Stimulated activated CD8-positive, alpha-beta memory T cell treated with anti-CD3 and anti-CD28 coated beads, Interleukin-4, amount 100 ng/mL, for 4 hours (primary cell): ENCODE data around the gene RBM20.

Experiments
- DNase-seq, 2 donors: peaks; one replicate each; pipeline ENCODE4 v3.0.0-alpha.2; 2020; ENCODE audit warnings: low read depth in 2 of 2, low spot score in 1 of 2

RBM20 gene

GRCh38 chr10:110782616-110783015 lies 138.5 kb downstream of the RBM20 start:
- DNase-seq: no peak

DNA sequence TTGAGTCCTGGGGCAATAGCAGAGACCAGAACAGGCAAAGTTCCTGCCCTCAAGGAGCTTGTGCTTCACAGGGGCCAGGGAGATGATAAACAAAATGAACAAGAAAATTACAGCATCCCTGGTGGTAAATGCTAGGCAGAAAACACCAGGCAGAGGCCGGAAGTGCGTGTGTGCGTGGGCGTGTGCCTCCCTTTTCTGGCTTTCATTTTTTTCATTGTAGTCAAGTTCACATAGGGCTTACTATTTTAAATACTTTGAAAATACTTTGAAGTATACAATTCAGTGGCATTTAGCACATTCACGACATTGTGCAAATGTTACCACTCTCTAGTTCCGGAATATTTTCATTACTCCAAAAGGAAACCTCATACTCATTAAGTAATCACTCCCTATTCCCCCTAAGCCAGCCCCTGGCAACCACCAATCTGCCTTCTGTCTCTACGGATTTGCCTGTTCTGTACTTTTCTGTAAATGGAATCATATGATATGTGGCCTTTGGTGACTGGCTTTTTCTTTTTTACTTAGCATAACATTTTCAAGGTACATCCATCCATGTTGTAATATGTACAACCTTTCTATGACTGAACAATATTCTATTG lies 139.5 kb downstream of the RBM20 start:
- peak; percentile 46 to 53 for DNase-seq

GRCh38 chr10:110784198-110784597 lies 140.1 kb downstream of the RBM20 start:
- DNase-seq: no peak

GRCh38 chr10:110786172-110786571 lies 142.0 kb downstream of the RBM20 start:
- DNase-seq: no peak

- no peak for DNase-seq
Observed at GRCh38 chr10:110788620-110789385, 144.7 kb downstream of the RBM20 start.

GRCh38 chr10:110789604-110790433 lies 145.7 kb downstream of the RBM20 start:
- DNase-seq: no peak

DNA sequence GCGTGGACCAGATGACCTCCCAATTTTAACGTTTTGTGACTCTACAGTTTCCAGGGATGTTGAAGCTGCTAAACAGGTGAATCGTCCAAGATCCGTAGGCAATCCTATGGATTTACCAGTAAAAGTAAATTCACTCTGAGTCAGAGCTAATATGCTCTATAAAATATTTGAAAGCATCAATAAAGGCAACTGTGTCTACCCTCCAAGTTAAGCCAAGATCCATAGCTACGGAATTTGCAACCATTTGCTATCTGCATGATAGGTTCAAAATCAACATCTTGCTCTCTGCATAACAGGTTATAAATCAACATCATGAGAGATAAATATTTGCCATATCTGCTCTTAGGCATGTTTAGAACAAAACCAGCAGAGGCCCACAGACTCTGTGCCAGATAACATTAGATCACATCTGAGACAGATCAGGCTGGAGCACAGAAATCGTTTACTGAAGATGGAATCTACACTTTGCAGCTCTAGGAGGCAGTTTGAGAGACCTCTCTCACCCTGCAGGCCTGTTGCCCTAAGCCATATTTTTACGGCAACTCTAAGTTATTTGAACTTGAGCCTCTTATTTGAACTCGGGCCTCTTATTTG lies 146.9 kb downstream of the RBM20 start:
- no peak for DNase-seq

GRCh38 chr10:110791541-110792073 lies 147.5 kb downstream of the RBM20 start:
- no peak for DNase-seq

DNA sequence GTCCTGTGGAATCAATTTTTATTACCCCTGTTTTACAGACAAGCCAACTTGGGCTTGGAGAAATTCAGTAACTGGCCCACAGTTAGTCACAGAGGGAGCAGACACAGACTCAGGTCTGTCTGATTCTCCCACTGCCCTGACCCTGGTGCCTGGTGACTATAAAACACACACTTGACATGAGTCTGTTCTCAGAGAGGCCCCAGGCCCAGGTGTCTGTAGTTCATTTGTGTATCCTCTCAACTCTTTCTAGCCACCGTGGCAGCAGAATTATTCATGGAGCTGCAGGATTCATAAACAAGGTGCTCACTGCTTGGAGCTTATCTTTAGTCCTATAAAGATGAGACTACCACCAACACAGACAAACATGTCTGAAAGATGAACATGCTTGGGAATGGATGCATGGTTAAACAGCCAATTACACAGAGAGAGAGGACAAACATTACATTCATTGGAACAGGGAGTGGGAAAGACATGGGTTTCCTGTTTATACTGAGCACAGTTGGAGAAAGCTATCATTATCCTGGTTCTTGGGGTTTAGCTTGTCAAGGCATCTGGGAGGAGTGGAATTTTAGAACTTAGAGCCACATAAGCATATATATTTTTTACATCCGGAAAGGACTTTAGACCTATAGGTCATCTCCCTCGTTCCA lies 148.5 kb downstream of the RBM20 start:
- no peak for DNase-seq

DNA sequence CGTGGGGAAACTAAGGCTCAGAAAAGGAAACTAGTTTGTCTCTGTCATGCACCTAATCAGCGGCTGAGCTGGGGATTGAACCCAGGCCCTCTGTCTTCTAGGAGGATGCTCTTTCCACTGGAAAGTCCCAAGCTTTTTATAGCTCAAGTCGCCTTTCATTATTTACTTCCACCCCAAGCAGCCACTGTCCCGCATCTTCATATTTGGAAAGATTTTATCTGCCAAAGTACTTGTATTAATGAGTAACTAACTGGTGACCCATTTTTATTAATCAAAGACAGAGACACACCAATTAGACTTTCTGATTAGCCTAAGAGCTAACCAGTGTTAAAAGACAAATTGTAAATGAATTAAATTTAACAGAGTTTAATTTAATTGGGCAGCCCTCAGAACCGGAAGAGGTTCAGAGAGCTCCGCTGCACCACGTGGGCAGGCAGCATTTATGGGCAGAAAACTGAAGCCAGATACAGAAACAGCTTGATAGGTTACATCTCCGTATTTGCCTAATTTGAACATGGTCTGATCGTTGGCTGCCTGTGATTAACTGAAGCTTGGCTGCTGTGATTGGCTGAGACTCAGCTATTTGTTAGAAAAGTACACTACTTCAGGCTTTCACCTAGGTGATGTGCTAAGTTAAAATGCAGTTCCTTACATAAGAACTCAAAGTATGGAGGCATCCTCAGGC lies 149.1 kb downstream of the RBM20 start:
- no peak for DNase-seq

DNA sequence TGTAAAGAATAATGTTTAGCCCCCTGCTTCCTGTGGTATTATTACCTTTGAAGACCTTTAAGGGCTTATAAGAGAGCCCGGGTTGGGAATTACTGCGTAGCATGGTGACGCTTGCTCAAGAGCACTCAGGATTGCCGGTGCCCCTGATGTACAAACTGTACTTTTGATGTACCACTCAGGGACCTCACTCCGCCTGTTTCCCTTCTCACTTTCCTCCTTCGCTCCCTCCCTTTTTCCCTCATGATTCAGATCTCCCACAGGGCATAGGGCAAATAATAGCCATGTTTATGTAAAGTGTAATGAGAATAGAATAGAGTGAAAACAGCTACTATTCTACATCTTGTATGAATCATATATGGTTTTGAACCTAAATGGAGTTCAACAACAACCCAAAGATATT lies 149.8 kb downstream of the RBM20 start:
- no peak for DNase-seq

GRCh38 chr10:110794808-110795207 lies 150.7 kb downstream of the RBM20 start:
- DNase-seq: no peak

- no peak for DNase-seq
Observed at GRCh38 chr10:110797416-110797815, 153.3 kb downstream of the RBM20 start.

- DNase-seq: no peak
Observed at GRCh38 chr10:110798340-110798739, 154.2 kb downstream of the RBM20 start.

DNA sequence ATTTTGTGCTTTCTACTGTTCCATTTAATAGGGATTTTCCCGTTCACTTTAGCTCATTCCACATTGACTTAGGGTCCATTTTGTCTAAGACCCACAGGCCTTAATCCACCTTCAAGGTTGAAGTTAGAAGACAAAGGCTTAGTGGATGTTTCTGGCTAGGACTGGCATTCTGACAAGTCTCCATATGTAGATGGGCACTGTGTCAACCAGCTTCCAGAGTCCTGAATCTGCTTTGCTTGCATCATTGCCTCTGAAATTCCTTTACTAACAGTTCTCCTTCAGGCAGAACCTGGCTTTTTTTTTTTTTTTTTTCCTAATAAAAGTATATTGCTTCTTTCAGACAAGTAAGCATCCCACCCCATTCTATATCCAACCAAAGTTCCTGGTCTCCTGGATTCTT lies 158.0 kb downstream of the RBM20 start:
- DNase-seq: no peak

DNA sequence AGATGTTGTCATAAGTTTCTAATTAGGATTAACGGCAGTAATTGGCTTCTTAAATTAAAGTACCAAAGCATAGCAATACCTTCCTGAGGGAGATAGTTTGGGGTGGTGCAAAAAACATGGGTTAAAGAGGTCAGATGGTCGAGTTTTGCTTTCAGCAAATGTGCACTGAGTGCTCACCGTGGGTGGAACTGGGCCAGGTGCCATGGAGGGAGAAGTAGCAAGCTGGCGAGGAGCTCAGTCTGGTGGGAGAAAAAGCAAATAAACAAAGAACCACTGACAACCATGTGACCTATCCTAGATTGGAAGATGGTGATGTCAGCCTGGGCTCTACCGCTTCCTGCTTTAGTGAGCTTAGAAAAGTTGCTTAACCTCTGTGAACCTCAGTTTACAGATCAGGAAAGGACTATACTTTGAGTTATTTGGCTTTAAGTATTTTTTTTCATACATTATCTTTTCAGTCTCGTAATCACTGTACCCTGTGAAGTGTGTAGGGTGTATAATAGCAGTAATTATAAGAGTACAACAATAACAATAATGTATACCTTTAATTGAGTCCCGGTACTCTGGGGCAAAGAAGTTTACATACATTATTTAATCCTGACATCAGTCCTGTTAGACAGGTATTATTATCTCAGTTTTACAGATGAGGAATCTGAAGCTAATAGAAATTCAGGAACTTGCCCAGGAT lies 158.6 kb downstream of the RBM20 start:
- DNase-seq: no peak

DNA sequence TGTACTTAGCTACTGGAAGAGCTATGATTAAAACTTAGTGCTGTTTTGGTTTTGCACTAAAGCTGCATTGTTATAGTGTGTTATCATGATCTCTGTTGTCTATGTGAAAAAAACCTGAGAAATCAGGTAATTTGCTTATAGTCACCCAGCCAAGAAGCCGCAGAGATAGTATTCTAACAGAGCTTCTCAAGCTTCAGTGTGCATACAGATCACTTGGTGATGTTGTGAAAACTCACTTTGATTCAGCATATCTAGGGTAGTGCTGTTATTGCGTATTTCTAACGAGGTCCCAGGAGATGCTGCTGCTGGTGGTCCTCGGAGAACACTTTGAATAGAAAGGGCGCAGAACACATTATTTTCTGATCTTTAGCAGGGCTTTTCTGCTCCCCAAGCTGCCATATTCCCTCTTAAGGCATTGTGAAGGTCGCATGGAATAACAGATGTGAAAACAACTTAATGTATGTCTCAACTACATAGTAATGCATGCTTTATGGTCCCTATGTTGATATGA lies 159.2 kb downstream of the RBM20 start:
- no peak for DNase-seq

DNA sequence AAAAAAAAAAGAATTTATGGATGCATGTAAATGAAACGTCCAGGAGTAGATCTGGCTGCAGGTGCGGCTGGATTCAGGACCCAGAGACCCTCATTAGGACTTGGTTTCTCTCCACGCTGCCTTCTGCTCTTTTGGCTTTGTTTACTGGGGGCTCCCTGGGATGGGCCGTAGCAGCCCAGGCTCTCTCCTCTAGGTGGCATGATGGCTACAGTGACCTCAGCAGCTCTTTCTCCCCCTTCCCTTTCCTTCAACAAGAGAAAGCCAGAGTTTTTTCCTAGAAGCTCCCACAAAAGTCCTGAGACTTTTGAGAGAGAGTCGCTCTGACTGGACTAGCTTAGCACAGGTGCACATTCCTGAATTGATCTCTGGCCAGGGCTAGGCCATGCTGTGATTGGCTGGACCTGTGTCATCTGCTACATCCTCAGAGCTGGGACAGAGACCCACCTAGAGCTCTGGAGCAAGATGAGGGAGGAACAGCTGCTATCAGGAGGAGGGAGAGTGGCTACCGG lies 159.7 kb downstream of the RBM20 start:
- DNase-seq: peak in 1 of 2 donors; percentile 6

DNA sequence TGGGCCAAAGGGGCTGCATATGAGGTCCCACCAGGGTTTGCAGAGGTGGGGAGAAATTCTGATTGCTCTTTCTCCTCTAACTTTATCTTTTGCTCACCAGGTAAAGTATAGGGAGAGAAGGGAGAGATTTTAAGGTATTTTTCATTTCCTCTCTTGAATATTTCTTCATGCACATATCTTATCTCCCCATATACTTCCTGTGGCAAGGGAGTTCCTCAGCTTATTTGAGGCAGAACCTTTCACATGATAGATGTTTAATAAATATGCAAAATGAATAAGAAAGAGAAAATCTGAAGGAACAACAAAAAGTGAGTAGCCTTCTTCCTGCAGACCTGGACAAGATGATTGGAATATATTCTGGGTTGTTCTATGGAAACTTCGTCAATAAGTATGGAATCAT lies 160.2 kb downstream of the RBM20 start:
- no peak for DNase-seq
